CD4-positive, alpha-beta T cell treated with Interleukin-6 at 100 ng/mL for 8 hours (primary cell): ENCODE results near the gene PADI4.

ENCODE experiments used
- DNase-seq: peaks from one replicate; pipeline ENCODE4 v3.0.0-alpha.2; 2020; ENCODE audit warnings: mixed read lengths, low spot score

The PADI4 gene

GRCh38 chr1:17350928-17351446, 43.0 kb downstream of the PADI4 start:
- DNase-seq: no peak

DNA sequence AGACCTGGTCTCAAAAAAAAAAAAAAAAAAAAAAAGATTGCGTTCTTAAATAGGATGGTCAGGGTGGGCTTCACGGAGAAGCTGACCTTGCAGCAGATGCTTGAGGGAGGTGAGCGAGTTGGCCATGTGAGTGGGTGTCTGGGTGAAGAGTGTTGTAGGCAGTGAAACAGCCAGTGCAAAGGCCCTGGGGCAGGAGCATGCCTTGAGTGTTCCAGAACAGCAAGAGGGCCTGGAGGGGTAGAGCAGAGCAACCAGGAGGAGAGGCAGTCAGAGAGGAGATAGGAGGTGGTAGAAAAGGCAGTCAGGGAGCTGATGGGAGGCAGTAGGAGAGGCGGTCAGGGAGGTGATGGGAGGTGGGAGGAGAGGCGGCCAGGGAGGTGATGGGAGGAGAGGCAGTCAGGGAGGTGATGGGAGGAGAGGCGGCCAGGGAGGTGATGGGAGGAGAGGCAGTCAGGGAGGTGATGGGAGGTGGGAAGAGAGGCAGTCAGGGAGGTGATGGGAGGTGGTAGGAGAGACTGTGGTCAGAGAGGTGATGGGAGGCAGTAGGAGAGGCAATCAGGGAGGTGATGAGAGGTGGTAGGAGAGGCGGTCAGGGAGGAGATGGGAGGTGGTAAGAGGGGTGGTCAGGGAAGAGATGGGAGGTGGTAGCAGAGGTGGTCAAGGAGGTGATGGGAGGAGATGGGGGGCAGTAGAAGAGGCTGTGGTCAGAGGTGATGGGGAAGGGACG, 43.8 kb downstream of the PADI4 start:
- no peak for DNase-seq

DNA sequence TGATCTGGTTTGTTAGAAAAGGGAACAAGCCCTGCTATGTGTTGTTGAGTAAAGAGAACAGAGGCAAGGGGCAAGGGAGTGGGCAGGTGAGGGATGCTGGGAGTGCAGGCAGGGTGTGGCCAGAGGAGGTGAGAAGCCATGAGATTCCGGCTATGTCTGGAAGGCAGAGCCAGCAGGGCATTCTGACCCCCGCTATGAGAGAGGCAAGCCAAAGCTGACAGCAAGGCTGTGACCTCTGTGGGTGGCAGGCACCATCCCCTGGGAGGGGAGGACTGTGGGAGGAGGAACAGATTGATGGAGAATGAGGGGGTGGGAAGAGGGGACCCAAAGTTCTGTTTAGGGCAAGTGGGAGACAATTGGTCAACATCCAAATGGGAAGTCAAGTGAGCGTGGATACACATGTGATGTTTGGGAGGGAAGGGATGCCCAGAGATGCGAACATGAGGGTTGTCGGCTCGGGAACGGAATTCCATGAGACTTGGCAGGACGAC, 44.5 kb downstream of the PADI4 start:
- DNase-seq: no peak

DNA sequence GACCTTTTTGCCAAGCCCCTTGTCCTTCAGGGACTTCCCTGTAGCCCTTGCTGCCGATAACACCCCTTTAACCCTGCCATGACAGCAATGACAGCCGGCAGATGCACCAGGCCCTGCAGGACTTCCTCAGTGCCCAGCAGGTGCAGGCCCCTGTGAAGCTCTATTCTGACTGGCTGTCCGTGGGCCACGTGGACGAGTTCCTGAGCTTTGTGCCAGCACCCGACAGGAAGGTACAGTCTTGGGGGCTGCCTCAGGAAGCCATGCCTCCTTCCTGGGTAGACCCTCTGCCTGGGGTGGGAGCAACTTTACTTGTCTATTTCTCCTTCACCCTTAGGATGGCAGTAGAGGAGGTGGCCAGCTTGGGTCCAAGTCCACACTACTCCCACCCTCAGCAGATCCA, 47.9 kb downstream of the PADI4 start:
- DNase-seq: no peak

GRCh38 chr1:17356387-17357026, 48.5 kb downstream of the PADI4 start:
- no peak for DNase-seq

GRCh38 chr1:17358557-17358956, 50.6 kb downstream of the PADI4 start:
- DNase-seq: no peak

DNA sequence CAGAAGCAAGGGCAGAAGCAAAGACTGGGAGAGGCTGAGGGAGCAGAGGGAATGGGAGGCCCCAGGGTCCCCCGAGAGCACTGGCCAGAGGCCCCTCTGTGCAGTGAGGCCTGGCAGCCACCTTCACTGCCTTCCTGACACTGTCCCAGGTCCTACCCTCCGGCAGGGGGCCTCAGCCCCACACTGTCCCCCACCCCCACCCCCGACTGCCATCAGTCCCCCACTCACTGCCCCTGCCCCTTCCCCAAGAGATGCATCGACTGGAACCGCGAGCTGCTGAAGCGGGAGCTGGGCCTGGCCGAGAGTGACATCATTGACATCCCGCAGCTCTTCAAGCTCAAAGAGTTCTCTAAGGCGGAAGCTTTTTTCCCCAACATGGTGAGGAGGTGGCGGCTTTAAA, 51.0 kb downstream of the PADI4 start:
- no peak for DNase-seq

DNA sequence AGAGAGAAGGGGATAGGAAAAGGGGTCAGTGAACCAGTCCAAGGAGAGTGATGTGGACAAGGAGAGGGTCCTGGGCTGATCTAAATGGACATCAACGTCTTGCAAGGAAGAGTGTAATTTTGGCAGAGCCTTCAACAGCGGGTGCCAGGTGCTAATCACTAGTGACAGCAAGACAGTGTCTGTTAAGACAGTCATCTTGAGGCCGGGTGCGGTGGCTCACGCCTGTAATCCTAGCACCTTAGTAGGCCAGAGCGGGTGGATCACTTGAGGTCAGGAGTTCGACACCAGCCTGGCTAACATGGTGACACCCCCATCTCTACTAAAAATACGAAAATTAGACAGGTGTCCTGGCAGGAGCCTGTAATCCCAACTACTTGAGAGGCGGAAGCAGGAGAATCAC, 51.8 kb downstream of the PADI4 start:
- DNase-seq: no peak

- DNase-seq: no peak
Observed at GRCh38 chr1:17360272-17360956, 52.4 kb downstream of the PADI4 start.

- no peak for DNase-seq
Observed at GRCh38 chr1:17361687-17362086, 53.7 kb downstream of the PADI4 start.

- DNase-seq: no peak
Observed at GRCh38 chr1:17363351-17363750, 55.4 kb downstream of the PADI4 start.

DNA sequence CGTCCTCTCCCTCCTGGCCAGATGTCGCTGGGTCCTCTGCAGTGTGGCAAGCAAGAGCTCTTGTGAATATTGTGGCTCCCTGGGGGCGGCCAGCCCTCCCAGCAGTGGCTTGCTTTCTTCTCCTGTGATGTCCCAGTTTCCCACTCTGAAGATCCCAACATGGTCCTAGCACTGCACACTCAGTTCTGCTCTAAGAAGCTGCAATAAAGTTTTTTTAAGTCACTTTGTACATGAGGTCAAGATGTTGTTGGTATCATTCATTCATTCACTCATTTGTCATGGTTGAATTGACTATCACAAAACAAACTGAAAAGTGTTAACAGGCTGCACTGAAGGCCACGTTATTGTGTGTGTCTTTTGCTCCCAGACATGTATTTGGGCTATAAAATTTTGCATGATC, 55.8 kb downstream of the PADI4 start:
- DNase-seq: no peak

DNA sequence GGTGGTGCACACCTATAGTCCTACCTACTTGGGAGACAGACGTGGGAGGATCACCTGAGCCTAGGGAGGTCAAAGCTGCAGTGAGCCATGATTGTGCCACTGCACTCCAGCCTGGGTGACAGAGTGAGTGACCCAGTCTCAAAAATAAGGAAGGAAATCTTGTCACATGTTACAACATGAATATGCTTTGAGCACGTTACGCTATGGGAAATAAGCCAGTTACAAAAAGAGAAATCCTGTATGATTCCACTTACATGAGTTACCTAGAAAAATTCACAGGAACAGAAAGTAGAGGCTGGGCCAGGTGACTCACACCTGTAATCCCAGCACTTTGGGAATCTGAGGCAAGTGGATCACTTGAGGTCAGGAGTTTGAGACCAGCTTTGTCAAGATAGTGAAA, 57.3 kb downstream of the PADI4 start:
- no peak for DNase-seq

GRCh38 chr1:17369466-17369865, 61.5 kb downstream of the PADI4 start:
- DNase-seq: no peak

DNA sequence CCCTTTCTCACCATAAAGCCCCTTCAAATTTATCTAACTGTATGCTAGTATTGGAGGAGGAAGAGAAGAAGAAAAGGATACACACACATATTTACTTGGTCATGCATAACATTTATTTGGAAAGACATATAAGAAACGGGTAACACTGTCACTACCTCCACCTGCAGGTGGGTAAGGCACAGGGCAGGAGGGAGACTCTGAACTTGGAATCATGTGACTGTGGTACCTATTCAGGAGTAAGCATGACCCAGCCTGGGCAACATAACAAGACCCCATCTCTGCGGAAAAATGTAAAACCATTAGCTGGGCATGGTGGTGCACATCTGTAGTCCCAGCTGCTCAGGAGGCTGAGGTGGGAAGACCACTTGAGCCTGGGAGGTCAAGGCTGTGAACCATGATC, 62.6 kb downstream of the PADI4 start:
- no peak for DNase-seq

- no peak for DNase-seq
Observed at GRCh38 chr1:17371896-17372295, 63.9 kb downstream of the PADI4 start, which contains the start of gene PADI6. TSS of gene PADI6 (plus strand) at chr1:17372196. CDS start at chr1:17372246, 50 bp downstream.

- DNase-seq: no peak
Observed at GRCh38 chr1:17372955-17373354, 65.0 kb downstream of the PADI4 start.

- DNase-seq: no peak
Observed at GRCh38 chr1:17375651-17376050, 67.7 kb downstream of the PADI4 start.

DNA sequence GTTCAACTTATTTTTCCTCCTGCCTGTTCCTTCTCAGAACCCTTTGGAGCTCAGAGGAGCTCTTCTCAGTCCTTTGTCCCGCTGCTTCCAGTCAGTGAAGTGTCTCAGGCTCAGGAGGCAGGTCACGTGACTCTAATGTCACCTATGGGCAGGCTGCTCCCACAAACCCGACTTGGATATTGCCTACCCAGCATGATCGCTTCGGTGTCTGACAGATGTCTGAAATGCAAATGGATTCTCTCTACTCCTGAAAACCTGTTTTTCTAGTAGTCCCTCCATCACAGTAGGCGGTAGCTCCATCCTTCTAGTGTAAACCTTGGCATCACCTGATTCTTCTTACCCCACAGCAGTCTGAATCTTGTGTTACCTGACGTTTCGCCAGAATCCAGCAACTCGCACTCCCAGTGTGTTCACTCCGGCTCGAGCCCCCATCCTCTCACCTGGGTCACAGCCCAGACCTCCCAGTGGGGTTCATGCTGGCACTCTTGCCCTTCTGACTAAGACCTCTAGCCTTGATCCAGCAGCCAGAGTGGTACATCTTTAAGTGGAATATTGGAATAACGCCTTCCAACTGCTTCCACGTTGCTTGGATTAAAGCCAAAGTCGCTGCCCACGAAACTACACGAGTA, 69.4 kb downstream of the PADI4 start:
- no peak for DNase-seq

- no peak for DNase-seq
Observed at GRCh38 chr1:17381161-17381560, 73.2 kb downstream of the PADI4 start.

- no peak for DNase-seq
Observed at GRCh38 chr1:17392199-17392740, 84.3 kb downstream of the PADI4 start.

DNA sequence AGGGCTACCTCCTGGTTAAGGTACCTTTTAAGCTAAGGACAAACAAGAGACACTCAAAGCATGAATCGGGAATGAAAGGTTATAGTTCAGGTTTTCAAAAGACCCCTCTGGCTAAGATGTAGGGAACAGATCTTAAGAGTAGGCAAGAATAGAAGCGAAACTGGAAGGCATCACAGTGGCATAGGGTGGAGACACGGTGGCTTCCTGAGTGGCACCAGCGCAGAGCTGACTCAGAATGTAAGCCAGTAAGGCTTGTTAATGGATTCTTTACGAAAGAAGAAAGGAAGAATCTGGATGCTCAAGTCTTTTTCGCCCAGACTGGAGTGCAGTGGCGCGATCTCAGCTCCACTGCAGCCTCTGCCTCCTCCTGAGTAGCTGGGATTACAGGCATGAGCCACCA, 85.2 kb downstream of the PADI4 start:
- no peak for DNase-seq
